GM20431 (cell line): ENCODE results near the gene EFHC1.

ENCODE experiments used
- in situ Hi-C: fragments of 300-500 bp; cut with MseI, MboI; formaldehyde crosslinking; loops from one replicate; pipeline ENCODE4 v1.15.0; 2020; ENCODE audit warnings: low sequenced_read_pairs; ENCODE audit not compliant: unreplicated experiment

Gene EFHC1

GRCh38 chr6:52547647-52548352, 127.7 kb downstream of the EFHC1 start:
- in situ Hi-C loops: no loop called here

- in situ Hi-C loops: no loop called here
Observed at GRCh38 chr6:52548353-52548713, 128.2 kb downstream of the EFHC1 start.

DNA sequence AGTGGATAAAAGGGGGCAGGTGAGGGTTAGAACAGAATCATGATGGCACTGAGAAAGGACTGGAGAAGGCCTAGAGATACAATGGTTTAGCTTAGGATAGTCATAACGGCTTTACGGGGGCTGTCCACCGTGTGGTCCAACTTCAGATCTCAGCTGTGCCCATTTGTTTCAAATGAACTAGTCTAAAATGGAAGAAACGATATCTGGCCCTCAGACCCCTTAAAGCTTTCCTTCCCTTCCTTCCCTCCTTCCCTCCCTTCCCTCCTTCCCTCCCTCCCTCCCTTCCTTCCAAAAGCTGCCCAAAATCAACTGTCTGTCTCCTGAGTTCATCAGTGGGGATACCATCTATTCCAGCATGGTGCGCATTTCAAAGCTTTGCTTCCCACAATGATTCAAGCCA, 128.9 kb downstream of the EFHC1 start:
- in situ Hi-C loops: no loop called here

DNA sequence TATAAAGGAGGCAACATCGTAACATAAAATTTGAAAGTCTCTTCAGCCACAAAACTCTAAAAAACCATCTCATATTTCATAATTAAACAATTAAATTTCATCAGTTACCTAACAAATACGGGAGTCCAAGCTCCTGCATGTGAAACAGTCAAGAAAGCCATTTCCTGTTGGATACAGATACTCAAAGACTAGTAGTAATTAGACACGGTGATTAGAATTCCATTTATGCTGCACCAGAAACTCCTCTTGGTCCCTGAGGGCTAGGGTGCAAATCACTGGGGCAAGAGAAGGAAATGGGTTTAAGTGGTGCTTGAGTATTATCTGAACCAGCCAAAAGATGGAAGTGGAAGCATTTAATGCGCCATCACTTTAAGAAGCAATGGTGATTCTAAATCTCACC, 129.3 kb downstream of the EFHC1 start:
- in situ Hi-C loops: no loop called here

DNA sequence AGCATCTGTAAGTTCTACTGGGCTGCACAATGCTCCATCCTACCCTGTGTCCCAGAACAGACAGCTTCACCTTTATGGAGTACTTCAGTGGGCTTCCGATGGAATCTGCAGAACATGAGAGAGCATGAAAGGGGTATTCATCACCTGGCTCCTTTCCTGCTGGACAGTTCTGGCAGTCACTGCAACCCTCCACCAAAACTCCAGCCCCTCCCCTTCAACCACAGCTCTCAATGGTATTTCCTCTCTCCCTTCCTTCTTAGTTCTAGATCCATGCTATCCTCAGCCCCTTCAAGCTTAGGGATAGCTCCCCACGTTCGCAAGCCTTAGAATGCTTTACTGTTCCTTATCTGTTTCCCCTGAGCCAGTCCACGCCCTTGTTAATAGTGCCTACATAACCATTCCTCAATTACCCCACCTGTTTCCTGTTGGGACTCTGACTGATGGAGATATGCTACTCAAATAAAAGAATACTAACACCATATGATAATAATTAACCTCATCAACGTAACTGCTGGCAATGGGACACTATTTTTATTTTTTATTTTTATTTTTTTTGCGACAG, 130.0 kb downstream of the EFHC1 start:
- in situ Hi-C loops: no loop called here

- in situ Hi-C loops: no loop called here
Observed at GRCh38 chr6:52550870-52551269, 130.7 kb downstream of the EFHC1 start.

DNA sequence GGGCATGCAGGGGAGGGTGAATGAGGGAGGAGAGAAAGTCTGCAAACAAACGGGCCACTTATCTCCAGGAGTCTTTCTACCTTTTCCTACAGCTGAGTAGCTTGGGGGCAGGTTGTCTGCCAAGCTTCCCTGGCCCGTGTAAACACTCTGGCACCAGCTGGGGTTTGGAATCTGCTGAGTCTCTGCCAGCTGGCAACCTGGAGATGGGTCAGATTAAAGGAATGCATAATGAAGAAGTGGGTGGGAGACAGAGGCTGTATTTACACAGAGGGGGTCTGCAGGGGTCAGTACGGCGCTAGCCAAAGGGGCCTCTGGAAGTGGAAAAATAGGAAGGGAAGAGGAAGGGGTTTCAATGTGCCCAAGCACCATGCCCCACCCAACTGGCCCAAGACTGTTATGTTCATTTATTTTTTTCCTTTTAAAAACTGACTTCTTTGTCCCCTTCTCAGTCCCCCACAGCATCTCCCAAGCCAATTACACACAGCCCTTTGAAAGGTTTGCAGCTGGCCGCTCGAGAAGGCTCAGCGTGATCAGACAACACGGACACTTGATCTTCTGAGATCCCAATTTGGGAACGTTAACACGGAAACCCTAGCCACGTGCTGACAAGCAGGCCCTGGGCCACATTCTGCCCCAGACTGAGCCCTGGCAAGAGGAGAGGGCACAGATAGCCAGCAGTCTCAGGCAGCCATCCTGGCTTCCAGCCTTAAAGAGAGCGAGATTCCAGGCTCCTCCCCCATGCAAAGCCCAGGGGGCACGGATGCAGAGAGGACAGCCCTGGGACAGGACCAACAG, 131.5 kb downstream of the EFHC1 start:
- in situ Hi-C loops: no loop called here

GRCh38 chr6:52552278-52552643, 132.1 kb downstream of the EFHC1 start:
- in situ Hi-C loops: no loop called here

DNA sequence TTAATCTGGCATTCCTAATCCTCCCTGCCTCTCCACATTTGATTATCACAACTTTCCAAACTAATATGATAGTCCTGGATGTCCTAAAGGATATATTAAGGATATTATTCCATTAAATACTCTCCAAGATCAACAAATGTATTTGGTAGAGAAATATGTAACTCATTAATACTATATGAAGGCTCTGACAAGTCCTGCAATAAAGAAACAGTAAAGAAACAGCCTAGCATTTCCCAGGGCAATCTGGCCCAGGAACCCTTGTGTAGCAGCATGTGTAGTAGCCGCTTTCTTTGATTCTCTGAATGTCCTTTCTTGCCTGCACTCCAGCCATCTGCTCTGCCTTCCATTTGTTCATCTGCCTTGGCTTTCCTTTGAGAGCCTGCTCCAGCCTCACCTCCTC, 133.0 kb downstream of the EFHC1 start:
- in situ Hi-C loops: no loop called here

DNA sequence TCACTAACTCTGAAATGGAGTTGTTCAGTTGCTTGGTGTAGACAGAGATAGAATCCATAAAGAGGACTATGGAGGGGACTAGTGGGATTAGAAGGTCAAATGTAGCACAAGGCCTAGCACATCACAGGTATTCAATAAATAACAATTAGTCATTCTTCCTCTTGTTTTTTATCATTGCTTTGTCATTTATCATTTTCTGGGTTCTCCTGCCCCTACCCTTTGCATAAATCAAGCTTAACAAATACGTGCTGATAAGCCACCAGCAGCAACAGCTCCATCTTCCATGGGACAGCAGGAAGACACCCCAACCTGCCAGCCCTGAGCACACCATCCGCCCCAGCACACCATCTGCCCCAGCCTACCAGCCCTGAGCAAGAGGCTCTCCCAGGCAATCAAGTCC, 133.6 kb downstream of the EFHC1 start:
- in situ Hi-C loops: no loop called here

DNA sequence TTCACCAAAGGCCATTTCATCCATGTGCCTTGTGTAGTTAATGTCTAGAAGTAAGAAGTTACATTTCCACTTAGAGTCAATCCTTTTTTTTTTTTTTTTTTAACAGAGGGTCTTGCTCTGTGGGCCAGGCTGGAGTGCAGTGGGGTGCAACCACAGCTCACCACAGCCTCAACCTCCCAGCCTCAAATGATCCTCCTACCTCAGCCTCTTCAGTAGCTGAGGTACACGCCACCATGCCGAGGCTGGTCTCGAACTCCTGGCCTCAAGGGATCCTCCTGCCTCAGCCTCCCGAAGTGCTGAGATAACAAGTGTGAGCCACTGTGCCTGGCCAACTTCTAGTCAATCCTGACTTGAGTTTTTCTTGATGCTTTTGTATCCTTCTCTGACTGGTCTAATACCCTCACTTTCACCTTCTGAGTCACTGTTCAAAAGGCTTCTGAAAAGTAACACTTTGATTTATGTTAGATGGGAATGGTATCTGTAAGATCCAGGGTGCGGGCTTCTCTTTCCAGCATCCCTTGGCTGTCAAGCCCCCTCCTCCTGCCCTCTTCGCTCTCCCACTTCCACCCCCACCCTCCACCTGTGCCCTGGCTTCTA, 134.6 kb downstream of the EFHC1 start:
- in situ Hi-C loops: no loop called here

DNA sequence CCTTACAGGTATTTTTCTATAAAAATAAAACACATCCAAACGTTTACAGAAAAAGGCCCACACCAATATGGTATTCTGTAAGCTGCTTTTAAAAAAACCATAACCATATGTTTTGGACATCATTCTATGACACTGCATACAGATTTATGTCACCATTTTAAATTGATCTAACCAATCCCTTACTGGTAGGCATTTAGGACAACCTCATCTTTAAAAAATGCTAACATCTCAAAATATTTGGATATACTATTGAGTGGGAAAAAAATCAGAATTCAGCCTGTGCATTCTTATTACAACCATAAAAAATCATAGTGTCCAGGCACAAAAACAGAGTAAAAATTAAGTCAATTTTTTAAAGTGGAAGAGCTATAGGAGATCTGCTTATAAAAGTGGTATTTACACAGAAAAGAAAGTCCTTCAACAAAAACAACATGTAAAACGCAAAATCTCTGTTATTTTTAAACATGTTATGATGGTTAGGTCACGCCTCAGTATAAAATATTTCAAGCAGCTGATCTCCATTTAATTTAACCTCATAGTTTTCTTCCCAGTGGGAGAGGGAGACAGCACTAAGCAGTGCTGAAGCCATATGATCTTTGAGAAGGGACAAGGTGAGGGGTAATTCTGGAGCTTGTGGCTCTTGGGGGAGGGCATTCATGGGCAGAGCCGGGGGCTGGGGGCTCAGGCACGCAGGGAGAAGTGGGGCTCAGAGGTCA, 135.5 kb downstream of the EFHC1 start:
- in situ Hi-C loops: no loop called here

DNA sequence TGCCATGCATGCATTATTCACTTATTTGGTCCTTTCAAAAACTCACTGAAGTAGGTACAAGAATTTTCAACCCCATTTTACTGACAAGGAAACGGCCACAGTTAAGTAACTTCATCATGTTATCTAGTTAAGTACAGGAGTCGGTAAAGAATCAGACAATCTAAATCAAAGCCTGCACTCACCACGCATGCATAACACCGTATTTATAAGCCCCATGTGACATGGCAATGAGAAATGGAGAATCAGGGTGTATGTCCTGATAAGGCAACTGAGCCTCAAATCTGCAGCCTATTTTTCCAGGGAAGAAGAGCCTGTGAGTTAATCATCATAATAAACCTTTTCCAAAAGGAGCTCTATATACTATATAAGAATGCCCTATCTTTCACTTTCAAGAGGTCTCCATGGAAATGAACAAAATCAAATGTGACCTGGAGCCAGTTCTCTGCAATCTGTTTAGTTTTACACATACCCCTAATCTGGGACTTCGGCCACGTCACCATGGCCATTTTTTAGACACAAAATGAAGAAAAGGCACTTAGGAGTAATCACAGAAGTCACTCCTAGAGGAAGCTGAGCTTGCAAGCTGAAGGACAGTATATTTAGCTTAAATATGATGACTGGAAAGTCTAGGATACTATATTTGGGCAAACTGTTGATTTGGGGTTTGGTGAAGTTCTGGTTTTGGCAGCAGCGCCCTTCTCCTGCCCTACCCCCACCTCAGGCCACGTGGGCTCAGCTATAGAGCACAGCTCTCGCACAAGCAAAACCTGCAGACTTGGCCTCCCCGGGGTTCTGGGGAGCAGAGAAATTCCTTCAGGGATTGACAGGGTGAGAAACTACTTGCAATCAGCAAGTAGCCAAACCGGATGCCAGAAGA, 137.5 kb downstream of the EFHC1 start:
- in situ Hi-C loops: no loop called here

- in situ Hi-C loops: no loop called here
Observed at GRCh38 chr6:52558266-52559000, 138.3 kb downstream of the EFHC1 start.

- in situ Hi-C loops: no loop called here
Observed at GRCh38 chr6:52560462-52560861, 140.3 kb downstream of the EFHC1 start.

DNA sequence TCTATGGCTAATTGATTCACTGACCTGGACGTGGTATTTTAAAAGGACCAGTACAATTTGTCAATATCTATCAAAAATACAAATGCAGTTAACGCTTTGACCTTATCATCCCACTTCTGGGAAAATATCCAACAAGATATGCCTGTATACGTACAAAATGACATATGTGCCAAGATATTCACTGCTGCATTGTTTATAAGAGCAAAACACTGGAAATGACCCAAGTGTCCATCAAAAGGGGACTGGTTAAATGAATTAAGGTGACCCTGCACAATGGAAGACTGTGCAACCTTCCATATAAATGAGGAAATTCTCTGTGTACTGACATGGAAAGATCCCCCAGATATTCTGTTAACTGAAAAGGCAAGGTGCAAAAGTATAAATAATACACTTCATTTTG, 142.8 kb downstream of the EFHC1 start:
- in situ Hi-C loops: no loop called here

DNA sequence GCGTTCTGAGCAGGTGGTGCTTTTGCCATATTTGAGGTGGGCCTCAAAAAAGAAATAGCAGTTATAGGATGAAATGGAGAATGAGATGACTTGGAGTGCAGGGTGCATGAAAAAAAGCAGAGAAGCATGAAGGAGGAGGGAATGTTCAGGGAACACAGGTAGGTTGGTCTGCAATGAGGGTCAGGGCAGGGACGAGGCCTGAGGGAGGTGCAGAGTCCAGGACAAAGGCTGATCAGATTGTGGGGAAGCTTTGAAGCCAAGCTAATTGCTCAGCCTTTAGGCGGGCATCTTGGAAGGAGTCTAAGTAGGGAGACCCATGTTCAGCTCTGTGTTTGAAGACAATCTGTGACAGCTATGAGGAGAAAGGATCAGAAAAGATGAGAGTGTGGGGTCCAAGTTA, 144.7 kb downstream of the EFHC1 start:
- in situ Hi-C loops: no loop called here

DNA sequence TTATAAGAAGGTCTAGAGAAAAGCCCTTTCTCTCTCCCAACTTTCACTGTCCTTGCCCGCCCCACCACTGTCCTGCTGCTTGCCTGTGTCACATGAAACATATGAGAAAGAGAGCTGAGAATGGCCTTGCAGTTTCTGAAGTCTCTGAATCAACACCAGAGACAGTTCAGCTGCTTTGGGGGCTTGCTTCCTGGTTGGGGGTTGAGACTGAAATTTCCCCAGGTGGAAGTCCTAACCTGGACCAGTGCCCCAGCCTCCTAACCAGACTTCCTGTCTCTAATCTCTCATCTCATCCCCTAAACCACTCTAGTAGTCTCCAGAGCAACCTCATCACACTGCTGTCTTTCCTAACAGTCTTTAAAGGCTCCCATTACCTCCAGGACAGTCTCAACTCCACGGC, 146.1 kb downstream of the EFHC1 start:
- in situ Hi-C loops: no loop called here

GRCh38 chr6:52566853-52567279, 146.7 kb downstream of the EFHC1 start:
- in situ Hi-C loops: no loop called here
